Activated CD4-positive, CD25-positive, alpha-beta regulatory T cell (primary cell): ENCODE results near the gene LSM12.
"Not testable (repeated sequence)": the region's sequence is repeated elsewhere in the genome, so short reads cannot be mapped to it uniquely, and the experiment has no call there.

ENCODE experiments used
- DNase-seq, 4 experiments: peaks; one replicate each; lab custom pipeline; 2025; lab: John Stamatoyannopoulos, UW

The LSM12 gene

DNA sequence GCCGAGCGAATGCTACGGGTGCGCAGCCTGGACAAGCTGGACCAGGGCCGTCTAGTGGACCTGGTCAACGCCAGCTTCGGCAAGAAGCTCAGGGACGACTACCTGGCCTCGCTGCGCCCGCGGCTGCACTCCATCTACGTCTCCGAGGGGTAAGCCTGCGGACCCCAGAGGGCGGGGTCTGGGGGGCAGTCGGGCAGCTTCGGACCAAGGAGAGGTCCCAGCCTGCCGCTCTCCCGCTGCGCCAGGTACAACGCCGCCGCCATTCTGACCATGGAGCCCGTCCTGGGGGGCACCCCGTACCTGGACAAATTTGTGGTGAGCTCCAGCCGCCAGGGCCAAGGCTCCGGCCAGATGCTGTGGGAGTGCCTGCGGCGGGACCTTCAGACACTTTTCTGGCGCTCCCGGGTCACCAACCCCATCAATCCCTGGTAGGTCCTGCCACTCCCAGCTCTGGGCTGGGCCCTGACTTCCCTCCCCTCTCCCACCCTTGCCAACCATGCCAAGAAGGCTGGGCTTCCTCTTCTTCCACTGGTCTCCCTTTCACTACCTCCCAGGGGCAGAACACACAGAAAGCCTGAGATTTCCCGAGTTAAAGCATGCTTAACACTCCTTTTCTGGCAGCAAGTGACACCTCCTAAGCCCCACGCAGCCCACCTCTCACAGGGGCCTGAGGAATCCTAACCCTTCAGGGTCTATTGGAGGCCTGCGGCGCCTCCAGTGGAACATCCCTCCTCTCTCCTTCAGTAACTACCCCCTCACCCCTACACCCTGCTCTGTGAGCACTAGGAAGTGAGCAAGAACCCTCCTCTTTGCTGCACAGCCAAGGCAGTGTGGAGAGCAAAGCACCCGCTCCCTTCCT, 58.9 kb downstream of the LSM12 start:
- DNase-seq, result no peak

DNA sequence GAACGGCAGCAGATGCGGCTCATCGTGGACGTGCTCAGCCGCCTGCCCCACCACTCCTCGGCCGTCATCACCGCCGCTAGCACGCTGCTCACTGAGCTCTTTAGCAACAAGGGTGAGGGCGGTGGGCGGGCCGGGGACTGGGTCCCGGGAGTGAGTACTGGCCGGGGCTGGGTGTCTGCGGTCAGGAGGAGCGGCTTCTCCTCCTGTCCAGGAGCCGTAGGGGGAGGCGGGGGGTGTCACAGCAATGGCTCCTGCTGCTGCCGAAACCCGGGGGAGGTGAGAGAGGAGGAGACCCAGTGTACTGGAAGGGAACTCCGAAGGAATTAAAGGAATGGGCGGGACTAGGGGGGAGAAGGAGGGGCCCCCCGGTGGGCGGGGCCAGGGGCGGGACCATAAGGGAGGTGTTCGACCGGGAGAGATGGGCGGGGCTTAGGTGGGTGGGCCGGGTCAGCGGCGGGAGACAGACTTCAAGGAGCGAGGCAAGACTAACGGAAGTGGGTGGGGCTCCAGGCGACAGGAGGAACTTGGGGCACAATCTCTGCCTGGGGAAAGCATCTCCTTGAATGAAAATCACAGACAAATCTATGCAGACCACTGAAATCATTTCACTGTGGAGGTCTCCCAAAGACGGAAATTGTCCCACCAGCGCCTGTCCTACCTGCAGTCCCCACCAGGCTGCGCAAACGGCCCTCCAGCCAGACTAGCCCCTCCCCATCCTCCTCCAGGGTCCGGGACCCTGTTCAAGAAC, 59.7 kb downstream of the LSM12 start:
- peak; percentile 94 to 97 (median 95) for DNase-seq

DNA sequence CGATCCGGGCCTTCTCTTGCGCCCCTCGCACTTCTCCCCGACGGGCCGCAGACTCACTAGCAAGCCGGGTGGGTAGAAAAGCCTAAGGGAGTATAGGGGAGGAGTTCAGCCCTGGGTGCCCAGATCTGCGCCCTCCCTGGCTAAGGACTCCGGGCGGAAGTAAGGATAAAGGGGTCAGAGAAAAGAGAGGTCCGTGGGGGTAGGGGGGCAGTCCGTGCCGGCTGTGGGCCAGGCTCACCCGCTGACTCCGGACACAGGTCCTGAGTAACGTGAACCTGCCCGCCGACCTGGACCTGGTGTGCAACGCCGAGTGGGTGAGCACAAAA, 60.2 kb downstream of the LSM12 start:
- DNase-seq, result no peak

DNA sequence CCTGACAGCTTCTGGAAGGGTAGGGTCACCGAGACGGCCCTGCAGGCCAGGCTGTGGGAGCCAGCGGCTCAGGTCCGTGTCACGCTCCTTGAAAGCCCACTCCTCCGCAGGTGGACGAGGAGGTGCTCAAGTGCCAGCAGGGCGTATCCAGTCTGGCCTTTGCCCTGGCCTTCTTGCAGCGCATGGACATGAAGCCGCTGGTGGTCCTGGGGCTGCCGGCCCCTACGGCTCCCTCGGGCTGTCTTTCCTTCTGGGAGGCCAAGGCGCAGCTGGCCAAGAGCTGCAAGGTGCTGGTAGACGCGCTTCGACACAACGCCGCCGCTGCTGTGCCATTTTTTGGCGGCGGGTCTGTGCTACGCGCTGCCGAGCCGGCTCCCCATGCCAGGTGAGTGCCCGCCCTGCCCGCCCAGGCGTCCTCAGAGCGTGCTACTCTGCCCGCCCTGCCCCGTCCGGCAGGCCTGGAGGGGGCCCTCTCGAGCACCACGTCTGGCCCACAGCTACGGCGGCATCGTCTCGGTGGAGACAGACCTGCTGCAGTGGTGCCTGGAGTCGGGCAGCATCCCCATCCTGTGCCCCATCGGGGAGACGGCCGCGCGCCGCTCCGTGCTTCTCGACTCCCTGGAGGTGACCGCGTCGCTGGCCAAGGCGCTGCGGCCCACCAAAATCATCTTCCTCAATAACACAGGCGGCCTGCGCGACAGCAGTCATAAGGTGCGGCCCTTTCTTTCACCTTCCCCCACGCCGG, 60.8 kb downstream of the LSM12 start:
- DNase-seq, result peak in 2 of 4 experiments; percentile 16 to 20

DNA sequence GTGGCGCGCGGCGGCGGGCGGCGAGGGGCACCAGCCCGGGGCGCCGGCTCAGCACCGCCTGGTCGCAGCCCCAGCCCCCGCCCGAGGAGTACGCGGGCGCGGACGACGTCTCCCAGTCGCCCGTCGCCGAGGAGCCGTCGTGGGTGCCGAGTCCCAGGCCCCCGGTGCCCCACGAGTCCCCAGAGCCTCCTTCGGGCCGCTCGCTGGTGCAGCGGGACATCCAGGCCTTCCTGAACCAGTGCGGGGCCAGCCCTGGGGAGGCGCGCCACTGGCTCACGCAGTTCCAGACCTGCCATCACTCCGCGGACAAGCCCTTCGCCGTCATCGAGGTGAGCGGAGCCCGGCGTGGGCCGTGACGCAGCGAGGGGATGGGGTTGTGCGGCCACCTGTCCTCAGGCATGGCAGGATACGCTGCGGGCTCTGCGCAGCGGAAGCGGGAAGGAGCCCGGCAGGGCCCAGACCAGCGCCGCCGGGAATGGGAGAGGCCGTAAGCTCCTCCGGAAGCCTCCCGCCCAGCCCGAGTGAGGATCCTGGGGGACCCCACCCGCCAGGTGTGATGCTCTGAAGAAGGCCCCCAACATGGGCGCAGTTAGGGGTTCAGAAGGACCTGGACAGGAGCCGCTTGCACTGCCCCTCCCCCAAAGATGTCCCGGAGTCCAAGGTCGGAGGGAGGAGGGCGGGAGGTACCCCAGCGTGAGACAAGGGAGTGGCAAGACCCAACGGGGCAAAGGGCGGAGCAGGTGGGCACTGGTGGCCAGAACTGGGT, 61.5 kb downstream of the LSM12 start:
- no peak for DNase-seq

DNA sequence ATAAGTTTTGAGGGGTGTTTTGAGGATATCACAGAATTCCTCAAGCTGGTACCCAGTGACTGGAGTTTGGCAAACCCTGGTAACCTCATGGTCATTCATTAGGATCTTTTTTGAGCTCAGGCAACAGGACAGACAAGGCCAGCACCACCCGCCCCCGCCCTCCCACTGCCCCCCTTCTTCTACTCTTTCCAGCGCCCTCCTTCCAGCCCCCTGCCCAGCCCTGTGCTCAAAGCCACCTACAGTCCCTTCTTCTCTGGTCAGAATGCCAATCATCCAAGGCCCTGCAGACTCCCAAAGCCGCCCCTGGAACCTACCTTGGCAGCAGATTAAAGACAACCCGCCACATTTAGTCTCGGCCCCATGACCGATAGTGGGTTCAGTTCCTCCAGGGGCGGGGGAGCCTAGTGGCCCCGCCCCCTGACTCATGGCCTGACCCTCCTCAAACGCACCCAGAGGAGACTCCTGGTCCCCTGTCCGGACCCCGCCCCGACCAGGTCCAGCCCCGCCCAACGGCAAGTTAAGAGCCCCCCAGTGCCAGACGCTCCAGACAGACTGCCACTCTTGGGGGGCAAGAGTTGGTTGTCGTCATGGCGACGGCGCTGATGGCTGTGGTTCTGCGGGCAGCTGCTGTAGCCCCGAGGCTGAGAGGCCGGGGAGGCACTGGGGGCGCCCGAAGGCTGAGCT, 62.3 kb downstream of the LSM12 start, which contains the start of gene NAGS:
NAGS (plus strand) TSS at position 546 of the 684 bp plus-strand sequence; CDS start at position 588, 42 bp downstream.
- DNase-seq, result no peak

DNA sequence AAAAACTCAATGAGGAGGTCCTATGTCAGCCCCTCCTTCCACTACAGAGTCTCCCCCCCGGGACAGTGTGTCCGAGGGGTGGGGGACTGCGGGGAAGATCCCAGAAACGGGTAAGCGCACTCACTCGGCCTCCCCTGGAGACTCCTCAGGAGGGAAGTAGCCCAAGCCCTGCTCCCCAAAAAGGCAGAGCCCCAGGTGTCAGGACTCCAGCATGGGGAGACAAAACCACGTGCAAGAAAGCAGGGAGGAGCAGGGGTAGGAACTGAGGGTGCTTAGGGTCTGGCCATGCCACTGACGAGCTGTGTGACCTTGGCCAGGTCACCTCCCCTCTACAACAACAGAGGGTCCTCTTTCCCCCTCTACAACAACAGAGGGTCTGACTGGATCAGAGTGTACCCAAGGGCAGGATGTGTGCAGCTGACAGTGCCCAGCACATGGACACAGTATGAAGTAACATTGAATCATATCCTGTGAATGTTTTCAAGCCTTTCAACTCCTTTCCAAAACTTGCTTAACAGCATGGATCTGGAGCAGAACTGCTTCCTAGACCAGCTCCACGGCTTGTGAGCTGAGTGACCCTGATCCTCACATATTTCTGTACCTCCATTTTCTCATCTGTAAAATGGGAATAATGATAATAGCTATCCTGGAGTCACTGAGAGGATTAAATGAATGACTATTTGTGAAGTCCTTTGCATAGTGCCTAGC, 64.2 kb downstream of the LSM12 start:
- DNase-seq, result no peak

DNA sequence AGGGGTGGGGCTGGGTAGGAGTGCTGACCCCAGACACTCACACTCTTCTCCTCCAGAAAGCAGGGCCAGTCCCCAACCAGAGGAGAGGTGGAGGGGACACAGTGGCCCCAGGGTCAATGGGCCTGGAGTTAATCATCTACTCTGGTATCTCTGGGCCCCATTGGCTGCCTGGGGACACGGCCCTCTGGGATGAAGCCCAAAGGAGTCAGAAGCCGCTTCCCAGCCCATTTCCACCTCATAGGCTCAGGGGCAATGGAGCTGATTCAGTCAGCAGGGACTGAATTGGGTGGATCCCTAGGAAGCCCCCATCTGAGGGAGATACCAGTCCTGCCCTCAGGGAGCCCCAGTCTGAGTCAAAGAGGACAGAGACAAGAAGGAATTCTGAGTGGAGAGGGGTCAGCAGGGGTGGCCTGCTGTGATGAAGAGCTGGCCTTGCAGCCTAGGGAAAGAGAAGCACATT, 65.0 kb downstream of the LSM12 start:
- no peak for DNase-seq

DNA sequence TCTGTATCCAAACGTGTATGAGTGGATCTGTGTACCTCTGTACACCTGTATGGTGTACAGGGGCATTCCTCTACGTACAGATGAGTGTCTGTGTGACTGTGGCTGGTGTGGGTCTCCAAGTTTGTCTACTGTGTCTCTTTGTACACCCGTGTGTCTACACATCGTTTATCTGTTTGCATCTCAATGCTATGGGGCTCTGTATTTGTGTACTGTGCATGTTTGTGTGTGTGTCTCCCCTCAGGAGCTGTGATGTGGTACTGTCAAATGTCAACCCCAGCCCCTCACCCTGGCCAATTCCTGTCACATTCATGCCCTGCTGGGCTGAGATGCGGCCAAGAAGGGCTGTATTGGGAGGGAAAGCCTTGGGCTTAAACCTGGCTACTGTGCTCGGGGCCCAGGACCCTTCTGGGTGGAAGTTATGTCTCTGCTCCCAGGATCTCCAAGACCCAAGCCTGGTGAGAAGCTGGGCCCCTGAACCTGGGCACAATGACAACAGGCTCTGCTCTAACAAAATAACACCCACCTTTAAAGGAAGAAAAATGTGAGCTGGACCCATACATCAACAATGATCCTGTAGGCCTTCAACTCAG, 65.5 kb downstream of the LSM12 start:
- no peak for DNase-seq

DNA sequence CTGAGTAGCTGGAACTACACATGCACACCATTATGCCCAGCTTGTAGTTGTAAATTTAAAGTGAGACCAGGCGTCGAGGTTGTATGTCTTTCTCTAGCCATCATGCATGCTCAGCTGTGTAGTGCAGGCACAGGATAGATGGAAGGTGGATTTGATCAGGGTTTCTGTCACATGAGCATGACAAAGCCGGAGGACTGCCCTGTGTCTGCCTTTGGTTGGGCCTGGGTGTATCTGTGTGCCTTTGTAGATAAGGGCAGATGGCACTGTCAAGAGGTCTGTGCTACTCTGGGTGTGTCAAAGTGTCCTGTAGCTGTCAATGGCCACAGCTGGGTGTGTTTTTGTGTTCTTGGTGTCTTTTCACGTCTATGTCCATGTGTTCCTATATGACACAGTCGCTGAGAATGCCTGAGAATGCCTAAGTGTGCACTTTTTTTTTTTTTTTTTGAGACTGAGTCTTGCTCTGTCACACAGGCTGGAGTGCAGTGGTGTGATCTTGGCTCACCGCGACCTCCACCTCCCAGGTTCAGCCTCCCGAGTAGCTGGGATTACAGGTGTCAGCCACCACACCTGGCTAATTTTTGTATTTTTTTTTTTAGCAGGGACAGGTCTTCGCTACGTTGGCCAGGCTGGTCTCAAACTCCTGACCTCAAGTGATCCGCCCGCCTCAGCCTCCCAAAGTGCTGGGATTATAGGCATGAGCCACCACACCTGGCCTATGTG, 66.2 kb downstream of the LSM12 start:
- no peak for DNase-seq

DNA sequence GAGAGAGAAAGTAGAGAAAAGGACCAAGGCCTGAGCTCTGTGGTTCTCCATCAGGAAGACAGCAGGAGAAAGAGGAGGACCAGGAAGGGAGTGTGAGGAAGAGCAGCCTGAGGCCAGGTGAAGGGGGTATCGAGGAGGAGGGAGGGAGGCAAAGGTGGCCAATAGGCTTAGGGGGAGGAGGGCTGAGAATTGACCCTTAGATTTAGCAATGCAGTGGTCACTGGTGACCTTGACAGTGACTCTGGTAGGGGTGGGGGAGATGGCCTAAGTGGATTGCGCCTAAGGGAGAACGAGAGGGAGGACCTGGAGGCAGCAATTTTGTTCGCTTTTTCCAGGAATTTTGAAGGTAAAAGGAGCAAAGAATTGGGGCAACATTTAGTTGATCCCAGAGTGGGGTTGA, 67.4 kb downstream of the LSM12 start:
- DNase-seq, result no peak

DNA sequence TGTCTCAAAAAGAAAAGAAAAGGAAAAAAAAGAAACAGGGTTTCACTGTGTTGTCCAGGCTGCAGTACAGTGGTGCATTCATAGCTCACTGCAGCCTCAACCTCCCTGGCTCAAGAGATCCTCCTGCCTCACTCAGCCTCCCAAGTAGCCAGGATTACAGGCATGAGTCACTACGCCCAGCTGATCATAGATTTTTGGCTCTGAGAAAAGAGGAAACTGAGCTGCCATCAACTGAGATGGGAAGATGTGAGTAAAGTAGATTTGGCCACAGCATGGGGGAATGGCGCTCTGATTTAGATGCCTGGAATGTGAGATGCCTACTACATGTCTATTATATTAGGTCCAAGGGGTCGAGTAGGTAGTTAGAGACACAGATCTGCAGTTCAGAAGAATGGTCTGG, 67.9 kb downstream of the LSM12 start:
- no peak for DNase-seq

DNA sequence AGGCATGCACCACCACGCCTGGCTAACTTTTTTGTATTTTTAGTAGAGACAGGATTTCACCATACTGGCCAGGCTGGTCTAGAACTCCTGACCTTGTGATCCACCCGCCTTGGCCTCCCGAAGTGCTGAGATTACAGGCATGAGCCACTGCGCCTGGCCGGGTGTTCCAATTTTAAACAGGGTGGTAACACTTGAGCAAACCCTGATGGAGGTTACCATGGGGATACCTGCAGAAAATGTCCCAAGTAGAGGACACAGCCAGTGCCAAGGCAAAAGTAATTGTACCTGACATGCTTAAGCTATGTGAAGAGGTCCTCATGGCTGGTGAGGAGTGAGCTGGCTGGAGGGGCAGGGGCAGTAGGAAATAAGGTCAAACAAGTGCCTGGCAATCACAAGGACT, 69.3 kb downstream of the LSM12 start:
- DNase-seq, result not testable (repeated sequence)

DNA sequence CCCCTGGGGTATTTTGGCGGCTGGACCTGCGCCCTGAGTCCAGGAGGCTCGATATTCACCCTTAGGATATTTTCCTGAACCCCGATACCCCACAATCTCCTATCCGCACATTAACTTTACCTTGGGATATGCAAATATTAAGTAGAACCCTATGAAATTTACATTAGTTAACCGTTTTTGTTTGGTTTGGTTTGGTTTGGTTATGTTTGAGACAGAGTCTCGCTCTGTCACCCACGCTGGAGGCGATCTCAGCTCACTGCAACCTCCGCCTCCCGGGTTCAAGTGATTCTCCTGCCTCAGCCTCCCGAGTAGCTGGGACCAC, 71.4 kb downstream of the LSM12 start:
- DNase-seq, result no peak

DNA sequence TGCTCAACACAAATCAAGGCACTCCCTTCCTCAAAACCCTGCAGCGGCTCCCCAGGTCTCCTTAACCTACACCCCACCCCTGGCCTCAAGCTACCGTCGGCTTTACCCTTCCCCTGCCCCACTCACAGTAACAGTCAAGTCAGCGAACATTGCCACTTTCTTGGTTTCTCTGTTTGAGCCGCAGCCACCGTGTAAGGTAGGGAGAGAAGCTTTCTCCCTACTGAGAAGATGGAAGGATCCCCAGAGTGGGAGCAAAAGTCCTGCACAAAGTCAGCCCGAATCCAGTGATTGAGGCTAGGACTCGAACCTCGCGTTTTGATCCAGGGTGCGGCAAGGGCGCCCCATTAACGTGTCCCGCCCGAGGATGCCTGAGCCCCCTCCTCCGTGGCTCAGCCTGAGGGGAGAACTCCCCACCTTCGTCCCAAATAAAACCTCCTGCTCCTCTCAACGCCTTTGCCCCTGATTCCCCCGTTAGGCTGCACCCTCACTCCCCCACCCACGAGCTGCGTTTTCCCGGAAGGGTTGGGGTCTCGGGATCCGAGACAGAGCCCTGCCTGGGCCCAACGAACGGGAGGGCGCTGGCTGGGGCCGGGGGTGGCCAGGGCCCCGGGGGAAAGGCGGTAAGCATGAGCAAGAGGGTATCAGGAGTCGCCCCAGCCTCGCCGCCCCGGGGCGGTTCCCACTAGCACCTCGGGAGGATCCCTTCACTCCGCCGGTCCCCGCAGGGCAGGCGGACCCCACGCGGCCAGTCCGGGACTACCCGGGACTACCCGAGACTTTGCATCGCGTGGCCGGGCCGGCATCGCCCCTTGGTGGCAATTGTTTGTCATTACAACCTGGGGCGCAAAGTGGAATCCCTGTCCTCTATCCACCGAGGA, 72.0 kb downstream of the LSM12 start:
- peak in 3 of 4 experiments; percentile 13 to 30 (median 29) for DNase-seq

DNA sequence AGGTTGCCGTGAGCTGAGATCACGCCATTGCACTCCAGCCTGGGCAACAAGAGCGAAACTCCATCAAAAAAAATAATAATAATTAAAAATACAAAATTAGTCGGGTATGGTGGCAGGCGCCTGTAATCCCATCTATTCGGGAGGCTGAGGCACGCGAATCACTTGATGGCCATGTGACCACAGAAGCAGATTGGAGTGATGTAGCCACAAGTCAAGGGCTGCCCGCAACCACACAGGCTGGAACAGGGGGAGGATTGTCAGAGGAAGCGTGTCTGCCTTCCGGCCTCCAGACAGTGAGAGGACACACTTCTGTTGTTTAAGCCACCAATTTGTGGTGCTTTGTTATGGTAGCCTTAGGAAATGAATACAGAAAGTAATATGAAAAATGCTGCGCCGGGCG, 73.8 kb downstream of the LSM12 start:
- DNase-seq, result no peak

DNA sequence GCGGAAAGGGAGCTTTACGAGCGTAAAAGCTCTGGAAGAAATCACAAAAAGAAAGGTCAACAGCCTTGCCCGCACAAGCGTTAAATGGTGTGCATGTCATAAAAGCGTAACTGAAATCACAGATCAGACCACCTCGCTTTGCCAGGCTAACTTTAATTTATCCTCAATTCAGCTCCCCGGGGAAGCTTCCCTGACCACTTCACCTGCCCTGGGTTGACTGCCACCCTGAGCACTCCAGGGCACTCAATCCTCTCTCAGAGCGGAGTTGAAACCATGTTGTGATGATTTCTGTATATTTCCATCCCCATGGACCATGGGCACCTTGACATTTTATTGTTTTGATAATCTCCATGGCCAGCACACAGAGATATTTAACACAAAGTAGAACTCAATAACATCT, 78.2 kb downstream of the LSM12 start:
- no peak for DNase-seq
